H9 (cell line): Measurements from ENCODE around the gene CPA4. TPM values are rescaled to one million over a fixed set of nuclear protein-coding genes. Genes with fewer than 3 reads are reported as not detected.

Source experiments
- DNase-seq: peaks from one replicate; pipeline ENCODE4 v3.0.0-alpha.2; 2017
- H2AFZ ChIP-seq: one replicate; pipeline ENCODE4 v1.6.1; 2013; ENCODE audit warnings: mild to moderate bottlenecking, low read length, control low read depth, moderate library complexity
- H2AK5ac ChIP-seq: 2 replicates; pipeline ENCODE4 v1.6.1; 2013; ENCODE audit warnings: low read length, control low read depth, mixed read lengths; ENCODE audit not compliant: insufficient read length
- H2BK120ac ChIP-seq: one replicate; pipeline ENCODE4 v1.6.1; 2013; ENCODE audit warnings: low read depth, mild to moderate bottlenecking, low read length, control low read depth, inconsistent platforms; ENCODE audit not compliant: poor library complexity, severe bottlenecking
- H2BK12ac ChIP-seq: 2 replicates; pipeline ENCODE4 v1.6.1; 2013; ENCODE audit warnings: low read length, control low read depth, mixed read lengths, low read depth; ENCODE audit not compliant: insufficient read length
- H2BK15ac ChIP-seq: 2 replicates; pipeline ENCODE4 v1.6.1; 2013; ENCODE audit warnings: low read depth, low read length, control low read depth
- H2BK20ac ChIP-seq: one replicate; pipeline ENCODE4 v1.6.1; 2013; ENCODE audit warnings: low read depth, mild to moderate bottlenecking, low read length, control low read depth, inconsistent platforms; ENCODE audit not compliant: poor library complexity, severe bottlenecking
- H2BK5ac ChIP-seq: 2 replicates; pipeline ENCODE4 v1.6.1; 2013; ENCODE audit warnings: low read length, control low read depth, mixed read lengths; ENCODE audit not compliant: insufficient read length
- H3K14ac ChIP-seq: 2 replicates; pipeline ENCODE4 v1.6.1; 2013; ENCODE audit warnings: low read length, control low read depth; ENCODE audit not compliant: insufficient read depth
- H3K18ac ChIP-seq: 2 replicates; pipeline ENCODE4 v1.6.1; 2013; ENCODE audit warnings: low read depth, mild to moderate bottlenecking, mixed read lengths, low read length, control low read depth; ENCODE audit not compliant: insufficient read length
- H3K23ac ChIP-seq: 2 replicates; pipeline ENCODE4 v1.6.1; 2013; ENCODE audit warnings: low read length, control low read depth, mixed read lengths, low read depth; ENCODE audit not compliant: insufficient read length
- H3K23me2 ChIP-seq: 2 replicates; pipeline ENCODE4 v1.6.1; 2013; ENCODE audit warnings: low read depth, mild to moderate bottlenecking, mixed read lengths, low read length, control low read depth; ENCODE audit not compliant: insufficient read length, poor library complexity, severe bottlenecking
- H3K27ac ChIP-seq: 2 replicates; pipeline ENCODE4 v1.5.1; 2013; ENCODE audit warnings: low read length, control low read depth, mixed read lengths, low read depth; ENCODE audit not compliant: insufficient read length
- H3K27me3 ChIP-seq: 2 replicates; pipeline ENCODE4 v1.6.1; 2013; ENCODE audit warnings: low read length, control low read depth, inconsistent platforms; ENCODE audit not compliant: insufficient read depth
- H3K4ac ChIP-seq: 2 replicates; pipeline ENCODE4 v1.6.1; 2013; ENCODE audit warnings: low read depth, mild to moderate bottlenecking, control low read depth, inconsistent platforms, low read length, moderate library complexity
- H3K4me1 ChIP-seq: 2 replicates; pipeline ENCODE4 v1.6.1; 2013; ENCODE audit warnings: low read length, control low read depth, inconsistent platforms; ENCODE audit not compliant: insufficient read depth
- H3K4me2 ChIP-seq: 2 replicates; pipeline ENCODE4 v1.6.1; 2013; ENCODE audit warnings: low read length, control low read depth, mixed read lengths; ENCODE audit not compliant: insufficient read length, insufficient read depth
- H3K56ac ChIP-seq: 2 replicates; pipeline ENCODE4 v1.6.1; 2013; ENCODE audit warnings: low read depth, mild to moderate bottlenecking, mixed read lengths, low read length, control low read depth; ENCODE audit not compliant: insufficient read length
- H3K79me1 ChIP-seq: 2 replicates; pipeline ENCODE4 v1.6.1; 2013; ENCODE audit warnings: low read depth, mild to moderate bottlenecking, moderate library complexity, low read length, control low read depth, inconsistent platforms; ENCODE audit not compliant: insufficient read depth, poor library complexity, severe bottlenecking
- H3K79me2 ChIP-seq: 2 replicates; pipeline ENCODE4 v1.6.1; 2013; ENCODE audit warnings: low read length, control low read depth, inconsistent platforms; ENCODE audit not compliant: insufficient read depth
- H3K9ac ChIP-seq: 2 replicates; pipeline ENCODE4 v1.6.1; 2013; ENCODE audit warnings: low read length, control low read depth, mixed read lengths; ENCODE audit not compliant: insufficient read length; ENCODE audit errors: extremely low read depth
- H3K9me3 ChIP-seq: one replicate; pipeline ENCODE4 v1.6.1; 2013; ENCODE audit warnings: low read depth, low read length, inconsistent platforms; ENCODE audit not compliant: control insufficient read depth
- H3T11ph ChIP-seq: one replicate; pipeline ENCODE4 v1.6.1; 2013; ENCODE audit warnings: mild to moderate bottlenecking, low read length, control low read depth, inconsistent platforms
- H4K20me1 ChIP-seq: one replicate; pipeline ENCODE4 v1.6.1; 2013; ENCODE audit not compliant: control insufficient read depth, insufficient read length, insufficient read depth
- H4K5ac ChIP-seq: 2 replicates; pipeline ENCODE4 v1.6.1; 2013; ENCODE audit warnings: low read depth, mild to moderate bottlenecking, mixed read lengths, low read length, control low read depth; ENCODE audit not compliant: insufficient read length
- H4K8ac ChIP-seq: replicated peaks from 2 replicates; pipeline ENCODE4 v1.6.1; 2013; ENCODE audit warnings: low read length, control low read depth, mixed read lengths, low read depth; ENCODE audit not compliant: insufficient read length
- H4K91ac ChIP-seq: 2 replicates; pipeline ENCODE4 v1.6.1; 2013; ENCODE audit warnings: low read depth, mild to moderate bottlenecking, moderate library complexity, mixed read lengths, low read length, control low read depth; ENCODE audit not compliant: insufficient read length
- H3K27ac Mint-ChIP-seq, 3 experiments: 2 replicates in 2 of 3; 3 replicates in 1 of 3; pipeline ENCODE4 v1.8.0; 2020 to 2021; ENCODE audit warnings: mixed read lengths in 3 of 3, mild to moderate bottlenecking in 1 of 3, moderate library complexity in 1 of 3
- H3K27me3 Mint-ChIP-seq: 2 replicates; pipeline ENCODE4 v1.8.0; 2021; ENCODE audit warnings: low read depth, mild to moderate bottlenecking, moderate library complexity, mixed read lengths
- H3K36me3 Mint-ChIP-seq, 3 experiments: 2 replicates in 2 of 3; 3 replicates in 1 of 3; pipeline ENCODE4 v1.8.0; 2020 to 2021; ENCODE audit warnings: low read depth in 3 of 3, mixed read lengths in 3 of 3; ENCODE audit not compliant: insufficient read depth in 1 of 3
- H3K4me1 Mint-ChIP-seq, 2 experiments: 2 replicates each; pipeline ENCODE4 v1.8.0; 2020; ENCODE audit warnings: mixed read lengths in 2 of 2
- H3K4me3 Mint-ChIP-seq, 2 experiments: 2 replicates in 1 of 2; 3 replicates in 1 of 2; pipeline ENCODE4 v1.8.0; 2020 to 2021; ENCODE audit warnings: mild to moderate bottlenecking in 2 of 2, mixed read lengths in 2 of 2, moderate library complexity in 1 of 2
- H3K9me3 Mint-ChIP-seq, 2 experiments: 2 replicates in 1 of 2; 3 replicates in 1 of 2; pipeline ENCODE4 v1.8.0; 2020; ENCODE audit warnings: mild to moderate bottlenecking in 2 of 2, mixed read lengths in 2 of 2, moderate library complexity in 1 of 2
- CTCF ChIP-seq: fragments of 200-600 bp; sonication (generic); conservative IDR thresholded peaks from 3 replicates; pipeline ENCODE4 v1.8.0; 2021; ENCODE audit warnings: antibody characterized with exemption, mild to moderate bottlenecking
- WGBS: extraction: QIAGEN DNeasy Blood & Tissue Kit; methylation state at CpG from one replicate; pipeline ENCODE4 v1.1.7; 2013; ENCODE audit warnings: missing lambda C conversion rate, low lambda C conversion rate, mixed read lengths; ENCODE audit not compliant: insufficient read length; ENCODE audit errors: extremely low coverage; 5-methylcytosine and 5-hydroxymethylcytosine counted together
- total RNA-seq: library from RNA; stranded (reverse); gene quantifications from 2 replicates; pipeline ENCODE4 v1.2.1, GENCODE V29; 2021

The CPA4 gene
- total RNA-seq, 1 experiment from 2014 or later = not detected

GRCh38 chr7:130356121-130356875 is 63.3 kb downstream of the CPA4 start:
- 0 out of 2 replicates have a peak overlapping the region, but pooled peaks have one; percentile 52 for H3K14ac ChIP-seq
- H3K9me3 ChIP-seq = no peaks in the 10 kb centered on the region
- DNase-seq = peak; percentile 76
- no peaks in the 10 kb centered on the region for H3K79me1 ChIP-seq
- H3K4me3 Mint-ChIP-seq = peak overlapping the region in 1 of 2 experiments; percentile 20; a peak in 1 of 5 replicates
- no peak overlapping the region for H3T11ph ChIP-seq
- no peaks in the 10 kb centered on the region for H4K20me1 ChIP-seq
- no peak overlapping the region for H2BK15ac ChIP-seq
- H3K4me2 ChIP-seq = no peak overlapping the region
- H4K5ac ChIP-seq = no peak overlapping the region
- no CpG with 5 or more reads among the region's 9 CpGs for WGBS
- peaks cover 10% of the 10 kb centered on the region; the same call in 1 of the 2 replicates for H3K4me1 ChIP-seq
- no peak overlapping the region for H4K91ac ChIP-seq
- H3K4ac ChIP-seq = no peak overlapping the region
- no peaks in the 10 kb centered on the region for H3K27me3 ChIP-seq
- H2BK12ac ChIP-seq = peak overlapping the region; percentile 65
- peaks cover 28 to 33% of the 10 kb centered on the region in 2 experiments for H3K4me1 Mint-ChIP-seq
- no peak overlapping the region for H2BK5ac ChIP-seq
- no peak overlapping the region for H3K23ac ChIP-seq
- no peak for TF ChIP-seq CTCF
- H3K79me2 ChIP-seq = no peaks in the 10 kb centered on the region
- H3K23me2 ChIP-seq = no peaks in the 10 kb centered on the region
- H3K18ac ChIP-seq = peak overlapping the region; percentile 74
- peaks cover 1% of the 10 kb centered on the region; the same call in 1 of the 2 replicates for H3K27me3 Mint-ChIP-seq
- peak overlapping the region in 2 of 3 experiments; percentile 65 to 70; a peak in 4 of 7 replicates for H3K27ac Mint-ChIP-seq
- H3K9ac ChIP-seq = no peak overlapping the region
- H2AFZ ChIP-seq = peak overlapping the region; percentile 76
- H3K56ac ChIP-seq = no peak overlapping the region
- H3K36me3 Mint-ChIP-seq = peaks cover 0 to 8% (median 2%) of the 10 kb centered on the region in 3 experiments; a peak in 3 of 7 replicates
- H2BK20ac ChIP-seq = no peak overlapping the region
- H2BK120ac ChIP-seq = no peak overlapping the region
- H2AK5ac ChIP-seq = no peak overlapping the region
- peaks cover 6 to 7% of the 10 kb centered on the region in 2 experiments; a peak in 4 of 5 replicates for H3K9me3 Mint-ChIP-seq
- H4K8ac ChIP-seq = no peak overlapping the region
- H3K27ac ChIP-seq = no peak overlapping the region
